IMR-90 (cell line): Measurements from ENCODE around the gene SOX8. TPM values are rescaled to one million over a fixed set of nuclear protein-coding genes. Genes with fewer than 3 reads are reported as not detected.
"Not testable (repeated sequence)": the region's sequence is repeated elsewhere in the genome, so short reads cannot be mapped to it uniquely, and the experiment has no call there.

ENCODE experiments used
- ATAC-seq: fragments of 200-7000 bp; cut with Tn5 transposase; 2 replicates; pipeline ENCODE4 v1.9.1; 2020; ENCODE audit warnings: low read depth, mild to moderate bottlenecking, moderate library complexity
- BruUV-seq: library from RNA; stranded (reverse); fragments of 400-500 nt; replicated peaks from 2 replicates; lab custom pipeline; 2021; lab: Mats Ljungman, UMichigan
- CTCF ChIA-PET: fragments of 300-600 bp; formaldehyde crosslinking; extraction: SDS; loops from one replicate; lab custom pipeline; 2021; ENCODE audit warnings: antibody characterized with exemption; lab: Yijun Ruan, JAX
- POLR2A ChIA-PET: fragments of 300-600 bp; sonication (Branson Sonifier 250); formaldehyde crosslinking; loops from one replicate; lab custom pipeline; 2022; ENCODE audit warnings: antibody characterized with exemption; ENCODE audit not compliant: unreplicated experiment; lab: Charles Lee
- DNase-seq: peaks from one replicate; pipeline ENCODE4 v3.0.0; 2013
- H2AFZ ChIP-seq: replicated peaks from 2 replicates; pipeline ENCODE3; 2013; ENCODE audit warnings: low read length, mild to moderate bottlenecking; ENCODE audit not compliant: poor library complexity
- H2AK5ac ChIP-seq: 2 replicates; pipeline ENCODE4 v1.6.1; 2013; ENCODE audit warnings: low read depth, low read length, inconsistent platforms
- H2AK9ac ChIP-seq: replicated peaks from 2 replicates; pipeline ENCODE3; 2013; ENCODE audit warnings: mild to moderate bottlenecking, low read depth, low read length, moderate library complexity; ENCODE audit not compliant: poor library complexity
- H2BK120ac ChIP-seq: 2 replicates; pipeline ENCODE4 v1.6.1; 2013; ENCODE audit warnings: low read depth, low read length, inconsistent platforms
- H2BK15ac ChIP-seq: 3 replicates; pipeline ENCODE4 v1.6.1; 2013; ENCODE audit warnings: low read depth, low read length, inconsistent platforms
- H2BK20ac ChIP-seq: 2 replicates; pipeline ENCODE4 v1.6.1; 2013; ENCODE audit warnings: low read depth, mild to moderate bottlenecking, inconsistent platforms, low read length, moderate library complexity
- H2BK5ac ChIP-seq: 2 replicates; pipeline ENCODE4 v1.6.1; 2013; ENCODE audit warnings: mild to moderate bottlenecking, low read depth, low read length, inconsistent platforms; ENCODE audit not compliant: poor library complexity, severe bottlenecking
- H3K14ac ChIP-seq: replicated peaks from 2 replicates; pipeline ENCODE4 v1.6.1; 2013; ENCODE audit warnings: low read depth, low read length, inconsistent platforms
- H3K18ac ChIP-seq: 2 replicates; pipeline ENCODE4 v1.6.1; 2013; ENCODE audit warnings: low read depth, low read length, control low read depth
- H3K23ac ChIP-seq: 2 replicates; pipeline ENCODE4 v1.6.1; 2013; ENCODE audit warnings: low read depth, low read length, inconsistent platforms
- H3K27ac ChIP-seq: 2 replicates; pipeline ENCODE4 v1.5.1; 2013; ENCODE audit warnings: mild to moderate bottlenecking, control low read depth, low read length; ENCODE audit not compliant: insufficient read depth
- H3K27me3 ChIP-seq: 2 replicates; pipeline ENCODE4 v1.6.1; 2013; ENCODE audit warnings: low read length; ENCODE audit not compliant: control insufficient read depth, insufficient read depth
- H3K36me3 ChIP-seq: 2 replicates; pipeline ENCODE4 v1.6.1; 2013; ENCODE audit warnings: low read length, mixed read lengths; ENCODE audit not compliant: control insufficient read depth, insufficient read depth
- H3K4ac ChIP-seq: 2 replicates; pipeline ENCODE4 v1.6.1; 2013; ENCODE audit warnings: low read depth, low read length, inconsistent platforms
- H3K4me1 ChIP-seq: 2 replicates; pipeline ENCODE4 v1.6.1; 2013; ENCODE audit warnings: low read length, mixed read lengths; ENCODE audit not compliant: control insufficient read depth, insufficient read depth
- H3K4me2 ChIP-seq: 2 replicates; pipeline ENCODE4 v1.6.1; 2013; ENCODE audit warnings: low read depth, mild to moderate bottlenecking, control low read depth, low read length, moderate library complexity
- H3K4me3 ChIP-seq: 2 replicates; pipeline ENCODE4 v1.5.1; 2013; ENCODE audit warnings: low read depth, mild to moderate bottlenecking, control low read depth, low read length, moderate library complexity; ENCODE audit not compliant: insufficient read depth
- H3K56ac ChIP-seq: 2 replicates; pipeline ENCODE4 v1.6.1; 2013; ENCODE audit warnings: low read length, inconsistent platforms; ENCODE audit not compliant: insufficient read depth; ENCODE audit errors: extremely low read depth
- H3K79me1 ChIP-seq, 2 experiments: 2 replicates each; pipeline ENCODE4 v1.6.1; 2013; ENCODE audit warnings: low read length in 2 of 2, inconsistent platforms in 1 of 2, low read depth in 1 of 2
- H3K9ac ChIP-seq: 2 replicates; pipeline ENCODE4 v1.6.1; 2013; ENCODE audit warnings: low read depth, low read length, control low read depth
- H3K9me1 ChIP-seq: 2 replicates; pipeline ENCODE4 v1.6.1; 2013; ENCODE audit warnings: low read length, inconsistent platforms; ENCODE audit not compliant: insufficient read depth
- H3K9me3 ChIP-seq: 2 replicates; pipeline ENCODE4 v1.6.1; 2013; ENCODE audit warnings: low read length; ENCODE audit not compliant: control insufficient read depth, insufficient read depth
- H4K20me1 ChIP-seq: 2 replicates; pipeline ENCODE4 v1.6.1; 2013; ENCODE audit warnings: low read length, inconsistent platforms; ENCODE audit not compliant: insufficient read depth
- H4K5ac ChIP-seq: 2 replicates; pipeline ENCODE4 v1.6.1; 2013; ENCODE audit warnings: mild to moderate bottlenecking, low read depth, low read length, control low read depth
- H4K8ac ChIP-seq, 2 experiments: 2 replicates each; pipeline ENCODE4 v1.6.1; 2013; ENCODE audit warnings: low read depth in 2 of 2, low read length in 2 of 2, control low read depth in 1 of 2, inconsistent platforms in 1 of 2
- H4K91ac ChIP-seq: 2 replicates; pipeline ENCODE4 v1.6.1; 2013; ENCODE audit warnings: low read depth, low read length, inconsistent platforms; ENCODE audit not compliant: insufficient read depth
- WGBS, 2 experiments: methylation state at CpG; one replicate each; pipeline versions ENCODE4 v1.1.5 to v1.1.7; 2013; ENCODE audit warnings: missing lambda C conversion rate in 2 of 2; ENCODE audit not compliant: insufficient read length in 1 of 2; ENCODE audit errors: extremely low coverage in 2 of 2; 5-methylcytosine and 5-hydroxymethylcytosine counted together
- dilution Hi-C: fragments of 300-500 bp; cut with HindIII; formaldehyde crosslinking; loops from one replicate; pipeline ENCODE4 v1.14.3; 2018; ENCODE audit warnings: low sequenced_read_pairs; ENCODE audit not compliant: unreplicated experiment
- in situ Hi-C: fragments of 300-500 bp; cut with MboI; formaldehyde crosslinking; loops from 3 replicates; pipeline ENCODE4 v1.14.3; 2019; ENCODE audit warnings: low sequenced_read_pairs, inconsistent platforms, mixed read lengths
- intact Hi-C: fragments of 100-400 bp; cut with micrococcal nuclease; formaldehyde crosslinking; loops from 2 replicates; pipeline ENCODE4 v1.10.0; 2022
- polyA plus RNA-seq, 3 experiments: library from polyadenylated mRNA; depleted of rRNA; stranded (reverse); fragments of >200 nt; gene quantifications; 2 replicates each; pipeline ENCODE4 v1.2.3, GENCODE V29; 2012; ENCODE audit warnings: low replicate concordance in 1 of 3
- total RNA-seq: library from RNA; depleted of rRNA; stranded (reverse); fragments of >200 nt; gene quantifications from 2 replicates; pipeline ENCODE4 v1.2.3, GENCODE V29; 2012

The SOX8 gene
- total and polyA plus RNA-seq, 2 of the 4 experiments (the other 2 are of a cell fraction), result under 0.01 to 0.26 TPM

DNA sequence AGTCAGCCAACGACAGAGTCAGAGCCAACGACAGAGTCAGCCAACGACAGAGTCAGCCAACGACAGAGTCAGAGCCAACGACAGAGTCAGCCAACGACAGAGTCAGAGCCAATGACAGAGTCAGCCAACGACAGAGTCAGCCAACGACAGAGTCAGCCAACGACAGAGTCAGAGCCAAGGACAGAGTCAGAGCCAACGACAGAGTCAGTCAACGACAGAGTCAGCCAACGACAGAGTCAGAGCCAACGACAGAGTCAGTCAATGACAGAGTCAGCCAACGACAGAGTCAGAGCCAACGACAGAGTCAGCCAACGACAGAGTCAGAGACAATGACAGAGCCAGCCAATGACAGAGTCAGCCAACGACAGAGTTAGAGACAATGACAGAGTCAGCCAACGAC is 32.8 kb upstream of the SOX8 start:
- H2BK5ac ChIP-seq, H3K36me3 ChIP-seq, H3K56ac ChIP-seq, dilution Hi-C loops, H2AK5ac ChIP-seq, H3K9me1 ChIP-seq, H3K27me3 ChIP-seq, H2AK9ac ChIP-seq, H3K27ac ChIP-seq, H3K9ac ChIP-seq, H3K4me3 ChIP-seq, H4K5ac ChIP-seq, H4K91ac ChIP-seq, H2BK120ac ChIP-seq, in situ Hi-C loops, BruUV-seq, H3K4ac ChIP-seq, H3K4me2 ChIP-seq, CTCF ChIA-PET, H2BK20ac ChIP-seq, H2BK15ac ChIP-seq, H3K18ac ChIP-seq, H4K8ac ChIP-seq, H3K23ac ChIP-seq, POLR2A ChIA-PET, H3K14ac ChIP-seq, DNase-seq, H3K9me3 ChIP-seq, H3K79me1 ChIP-seq, H2AFZ ChIP-seq, ATAC-seq, H4K20me1 ChIP-seq, H3K4me1 ChIP-seq: not testable (repeated sequence)
- intact Hi-C loops, result loop anchor here (10.0 kb wide), 1 partner anchor 84 kb away; no protein-coding TSS in a partner anchor
- 50% methylated on average over 15 of the region's 18 CpGs; no CpG with 5 or more reads in 1 of the 2 experiments for WGBS, 2 experiments

DNA sequence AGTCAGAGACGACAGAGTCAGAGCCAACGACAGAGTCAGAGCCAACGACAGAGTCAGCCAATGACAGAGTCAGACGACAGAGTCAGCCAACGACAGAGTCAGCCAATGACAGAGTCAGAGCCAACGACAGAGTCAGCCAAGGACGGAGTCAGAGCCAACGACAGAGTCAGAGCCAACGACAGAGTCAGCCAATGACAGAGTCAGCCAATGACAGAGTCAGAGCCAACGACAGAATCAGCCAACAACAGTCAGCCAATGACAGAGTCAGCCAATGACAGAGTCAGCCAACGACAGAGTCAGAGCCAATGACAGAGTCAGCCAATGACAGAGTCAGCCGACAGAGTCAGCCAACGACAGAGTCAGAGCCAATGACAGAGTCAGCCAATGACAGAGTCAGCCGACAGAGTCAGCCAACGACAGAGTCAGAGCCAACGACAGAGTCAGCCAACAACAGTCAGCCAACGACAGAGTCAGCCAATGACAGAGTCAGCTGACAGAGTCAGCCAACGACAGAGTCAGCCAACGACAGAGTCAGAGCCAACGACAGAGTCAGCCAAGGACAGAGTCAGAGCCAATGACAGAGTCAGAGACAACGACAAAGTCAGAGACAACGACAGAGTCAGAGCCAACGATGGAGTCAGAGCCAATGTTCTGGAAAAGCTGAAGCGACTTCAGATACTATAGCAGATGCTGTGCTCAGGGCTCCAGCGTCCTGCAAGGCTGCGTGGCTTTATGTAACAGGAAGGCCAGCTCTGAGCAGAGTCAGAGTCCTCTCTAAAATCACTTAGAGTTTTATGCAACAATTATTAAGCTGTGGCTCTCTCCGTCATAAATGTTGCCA is 30.6 kb upstream of the SOX8 start:
- CTCF ChIA-PET, H4K91ac ChIP-seq, H3K27me3 ChIP-seq, H3K4me3 ChIP-seq, H3K9me3 ChIP-seq, intact Hi-C loops, H2BK5ac ChIP-seq, H2AK5ac ChIP-seq, DNase-seq, H3K18ac ChIP-seq, H3K9me1 ChIP-seq, H3K27ac ChIP-seq, dilution Hi-C loops, H3K56ac ChIP-seq, H3K4ac ChIP-seq, H3K79me1 ChIP-seq, H3K14ac ChIP-seq, in situ Hi-C loops, H2AFZ ChIP-seq, H4K20me1 ChIP-seq, H2BK15ac ChIP-seq, H4K8ac ChIP-seq, H3K23ac ChIP-seq, H2BK20ac ChIP-seq, H2AK9ac ChIP-seq, H4K5ac ChIP-seq, ATAC-seq, H3K9ac ChIP-seq, H2BK120ac ChIP-seq, BruUV-seq, H3K4me2 ChIP-seq, H3K4me1 ChIP-seq, POLR2A ChIA-PET: not testable (repeated sequence)
- WGBS, 2 experiments, result 50% methylated on average over 16 of the region's 27 CpGs; no CpG with 5 or more reads in 1 of the 2 experiments
- peaks cover 10% of the 10 kb centered on the region for H3K36me3 ChIP-seq
